Endothelial cell of umbilical vein (primary cell): ENCODE measurements around the gene IFT57. TPM values are rescaled to one million over a fixed set of nuclear protein-coding genes. Genes with fewer than 3 reads are reported as not detected.

Experiments
- BruUV-seq: library from RNA; stranded (reverse); fragments of 400-500 nt; replicated peaks from 2 replicates; lab custom pipeline; 2021; lab: Mats Ljungman, UMichigan
- CTCF ChIA-PET: fragments of 300-600, 350-600 bp; sonication (Branson Sonifier 250); formaldehyde crosslinking; loops from one replicate; lab custom pipeline; 2021; ENCODE audit warnings: antibody characterized with exemption, inconsistent platforms; lab: Charles Lee
- POLR2A ChIA-PET: fragments of 300-600, 350-600 bp; sonication (Branson Sonifier 250); formaldehyde crosslinking; loops from one replicate; lab custom pipeline; 2021; ENCODE audit warnings: antibody characterized with exemption, inconsistent platforms; lab: Charles Lee
- DNase-seq: peaks from one replicate; pipeline ENCODE4 v3.0.0-alpha.2; 2011; ENCODE audit warnings: low read depth, low spot score
- FAIRE-seq: peaks from 2 replicates; lab custom pipeline; 2011; peaks lifted over from hg19 to GRCh38; lab: Jason Lieb, UNC
- H2AFZ ChIP-seq: 2 replicates; pipeline ENCODE4 v1.6.0; 2012; ENCODE audit warnings: low read depth, low read length, control low read depth, inconsistent platforms
- H3K27ac ChIP-seq: 2 replicates; pipeline ENCODE4 v1.5.1; 2011; ENCODE audit warnings: low read depth, mild to moderate bottlenecking, control low read depth, low read length, moderate library complexity; ENCODE audit not compliant: insufficient read depth
- H3K27me3 ChIP-seq, 2 experiments: 2 replicates each; pipeline versions ENCODE4 v1.6.0 to v1.6.1; 2011; ENCODE audit warnings: low read length in 2 of 2, mixed read lengths in 1 of 2; ENCODE audit not compliant: control insufficient read depth in 2 of 2, insufficient read depth in 2 of 2
- H3K36me3 ChIP-seq, 2 experiments: 2 replicates in 1 of 2; 3 replicates in 1 of 2; pipeline ENCODE4 v1.5.1; 2011; ENCODE audit warnings: low read length in 2 of 2, mild to moderate bottlenecking in 1 of 2, moderate library complexity in 1 of 2; ENCODE audit not compliant: control insufficient read depth in 2 of 2, insufficient read depth in 2 of 2; ENCODE audit errors: extremely low read depth in 1 of 2
- H3K4me1 ChIP-seq: 3 replicates; pipeline ENCODE4 v1.5.1; 2011; ENCODE audit warnings: mild to moderate bottlenecking, low read length; ENCODE audit not compliant: control insufficient read depth, insufficient read depth; ENCODE audit errors: extremely low read depth
- H3K4me2 ChIP-seq: 2 replicates; pipeline ENCODE4 v1.6.1; 2011; ENCODE audit warnings: low read length, control low read depth, mixed read lengths; ENCODE audit not compliant: insufficient read depth
- H3K4me3 ChIP-seq, 3 experiments: fragments of 200-600 bp in 1 of 3; sonication (generic), shearing (Covaris generic) in 1 of 3; replicated peaks in 1 of 3; 2 replicates each; pipeline ENCODE4 v1.5.1; 2011 to 2016; ENCODE audit warnings: control low read depth in 3 of 3, low read length in 3 of 3, mild to moderate bottlenecking in 2 of 3, inconsistent platforms in 1 of 3, low read depth in 1 of 3, moderate library complexity in 1 of 3; ENCODE audit not compliant: insufficient read depth in 1 of 3
- H3K79me2 ChIP-seq: 2 replicates; pipeline ENCODE4 v1.6.0; 2012; ENCODE audit warnings: low read length, inconsistent platforms; ENCODE audit not compliant: control insufficient read depth, insufficient read depth
- H3K9ac ChIP-seq: replicated peaks from 2 replicates; pipeline ENCODE3; 2011; ENCODE audit warnings: low read length, control low read depth; ENCODE audit not compliant: insufficient read depth; ENCODE audit errors: extremely low read depth
- H3K9me1 ChIP-seq: replicated peaks from 3 replicates; pipeline ENCODE4 v1.6.0; 2011; ENCODE audit warnings: mild to moderate bottlenecking, low read length; ENCODE audit not compliant: control insufficient read depth, insufficient read depth; ENCODE audit errors: extremely low read depth
- H3K9me3 ChIP-seq: replicated peaks from 2 replicates; pipeline ENCODE4 v1.5.1; 2012; ENCODE audit warnings: low read length, inconsistent platforms; ENCODE audit not compliant: control insufficient read depth, insufficient read depth
- H4K20me1 ChIP-seq: replicated peaks from 2 replicates; pipeline ENCODE3; 2011; ENCODE audit warnings: mild to moderate bottlenecking, low read length; ENCODE audit not compliant: control insufficient read depth, insufficient read depth; ENCODE audit errors: extremely low read depth
- CTCF ChIP-seq, 2 donors: IDR thresholded peaks; 1 replicate in 1 of 2; 2 replicates in 1 of 2; pipeline ENCODE4 v1.5.1; 2011; ENCODE audit warnings: low read length in 2 of 2, mild to moderate bottlenecking in 2 of 2, moderate library complexity in 2 of 2, control low read depth in 1 of 2, inconsistent platforms in 1 of 2, low read depth in 1 of 2; ENCODE audit not compliant: insufficient read depth in 1 of 2; ENCODE audit errors: extremely low read depth in 1 of 2
- EZH2 ChIP-seq: IDR thresholded peaks from 2 replicates; pipeline ENCODE4 v1.6.1; 2012; ENCODE audit warnings: borderline replicate concordance, low read depth, mild to moderate bottlenecking, moderate library complexity, low read length, inconsistent platforms; ENCODE audit not compliant: severe bottlenecking
- FOS ChIP-seq: IDR thresholded peaks from 2 replicates; pipeline ENCODE4 v1.6.1; 2011; ENCODE audit warnings: mild to moderate bottlenecking, low read length, moderate library complexity, borderline replicate concordance; ENCODE audit not compliant: insufficient read depth
- GATA2 ChIP-seq: IDR thresholded peaks from 2 replicates; pipeline ENCODE4 v1.7.0; 2011; ENCODE audit warnings: low read depth, mild to moderate bottlenecking, moderate library complexity, mixed read lengths, low read length; ENCODE audit not compliant: insufficient read length, insufficient read depth
- JUN ChIP-seq: IDR thresholded peaks from 2 replicates; pipeline ENCODE4 v1.6.1; 2011; ENCODE audit warnings: borderline replicate concordance, low read depth; ENCODE audit not compliant: insufficient read length, insufficient read depth
- MAX ChIP-seq: IDR thresholded peaks from 2 replicates; pipeline ENCODE4 v1.6.1; 2011; ENCODE audit not compliant: insufficient read depth, insufficient read length
- MYC ChIP-seq: IDR thresholded peaks from one replicate; pipeline ENCODE4 v1.6.1; 2011; ENCODE audit warnings: mild to moderate bottlenecking, low read depth, low read length
- POLR2A ChIP-seq: IDR thresholded peaks from 2 replicates; pipeline ENCODE4 v1.6.1; 2012; ENCODE audit warnings: low read depth, mild to moderate bottlenecking, control low read depth, low read length
- POLR2AphosphoS5 ChIP-seq: IDR thresholded peaks from 2 replicates; pipeline ENCODE4 v1.6.1; 2012; ENCODE audit warnings: low read depth, mild to moderate bottlenecking, control low read depth, low read length, moderate library complexity; ENCODE audit not compliant: insufficient read depth
- dilution Hi-C: fragments of 300-500 bp; cut with MboI; formaldehyde crosslinking; loops from one replicate; pipeline ENCODE4 v1.15.0; 2019; ENCODE audit warnings: low sequenced_read_pairs; ENCODE audit not compliant: extremely low pct_ligation_motif_present
- intact Hi-C: fragments of 100-400 bp; cut with micrococcal nuclease; formaldehyde crosslinking; loops from one replicate; pipeline ENCODE4 v1.10.0; 2022
- polyA plus RNA-seq, 4 experiments: library from polyadenylated mRNA; depleted of rRNA in 3 of 4; stranded (reverse) in 3 of 4; unstranded in 1 of 4; fragments of >200 nt; gene quantifications; 2 replicates each; pipeline versions ENCODE4 v1.2.1 to v1.2.3, GENCODE V29; 2011 to 2012; ENCODE audit warnings: missing spikeins in 1 of 4
- total RNA-seq: library from RNA; stranded (reverse); gene quantifications from 2 replicates; pipeline ENCODE4 v1.2.3, GENCODE V29; 2021

IFT57 gene
- total and polyA plus RNA-seq, 2 donors (not counting 3 experiments of a cell fraction or from before 2014, with no cell fraction given): 15.2 to 25.1 TPM

GRCh38 chr3:108241721-108242120 is 19.5 kb upstream of the IFT57 start:
- no peak overlapping the region for H3K4me2 ChIP-seq
- DNase-seq: no peak
- TF ChIP-seq FOS: no peak
- TF ChIP-seq JUN: no peak
- TF ChIP-seq MYC: no peak
- TF ChIP-seq GATA2: no peak
- no peak for TF ChIP-seq CTCF (IDR thresholded peaks at IDR 0.05; ENCODE audit: extremely low read depth in 1 of 2, insufficient read depth in 1 of 2, low read depth in 1 of 2, low read length in 2 of 2)
- TF ChIP-seq POLR2A: no peak
- no peak for TF ChIP-seq EZH2
- no peak for TF ChIP-seq MAX
- TF ChIP-seq POLR2AphosphoS5: no peak
- no peaks in the 10 kb centered on the region for H3K36me3 ChIP-seq
- ChIA-PET CTCF (interaction anchor here (1.5 kb wide), 1 partner anchor 812 kb away, joined by 3 read pairs; no protein-coding TSS in a partner anchor), POLR2A (no interaction called here)
- no TSS peak for BruUV-seq
- H3K4me3 ChIP-seq: no peak overlapping the region
- no peaks in the 10 kb centered on the region for H3K79me2 ChIP-seq
- FAIRE-seq: no peak
- no peaks in the 10 kb centered on the region for H3K9me1 ChIP-seq
- no peaks in the 10 kb centered on the region for H4K20me1 ChIP-seq
- no peaks in the 10 kb centered on the region for H3K4me1 ChIP-seq
- H3K27ac ChIP-seq: no peak overlapping the region
- no peak overlapping the region for H3K9ac ChIP-seq
- dilution Hi-C loops (no loop called here), intact Hi-C loops (no loop called here)
- H3K9me3 ChIP-seq: no peaks in the 10 kb centered on the region
- H3K27me3 ChIP-seq: no peaks in the 10 kb centered on the region
- no peak overlapping the region for H2AFZ ChIP-seq
